H1 (cell line): ENCODE measurements around the gene KRT17.

ENCODE experiments used
- BCL11A ChIP-seq, 2 experiments: IDR thresholded peaks; one replicate each; pipeline ENCODE4 v1.6.1; 2011; ENCODE audit warnings: low read depth in 2 of 2, low read length in 2 of 2, mild to moderate bottlenecking in 2 of 2
- CHD1 ChIP-seq: IDR thresholded peaks from 2 replicates; pipeline ENCODE4 v1.6.1; 2012; ENCODE audit warnings: low read depth, low read length, improper control_type of control experiment
- CTCF ChIP-seq, 3 experiments: IDR thresholded peaks; 1 replicate in 2 of 3; 2 replicates in 1 of 3; pipeline versions ENCODE4 v1.5.1 to v1.6.1; 2011; ENCODE audit warnings: low read length in 3 of 3, mild to moderate bottlenecking in 3 of 3, inconsistent platforms in 2 of 3, low read depth in 1 of 3, moderate library complexity in 1 of 3; ENCODE audit not compliant: insufficient read depth in 1 of 3; ENCODE audit errors: control extremely low read depth in 1 of 3
- JUN ChIP-seq: IDR thresholded peaks from 2 replicates; pipeline ENCODE4 v1.6.1; 2011; ENCODE audit warnings: low read depth, mild to moderate bottlenecking, improper control_type of control experiment, low read length
- MAX ChIP-seq: IDR thresholded peaks from 2 replicates; pipeline ENCODE4 v1.6.1; 2012; ENCODE audit warnings: inconsistent platforms
- NRF1 ChIP-seq: IDR thresholded peaks from 2 replicates; pipeline ENCODE4 v1.6.1; 2011; ENCODE audit warnings: mild to moderate bottlenecking, low read depth, low read length, improper control_type of control experiment
- POLR2A ChIP-seq, 2 experiments: IDR thresholded peaks; 1 replicate in 1 of 2; 2 replicates in 1 of 2; pipeline ENCODE4 v1.6.1; 2011; ENCODE audit warnings: low read depth in 2 of 2, low read length in 2 of 2, mild to moderate bottlenecking in 2 of 2; ENCODE audit errors: control extremely low read depth in 1 of 2
- RAD21 ChIP-seq, 2 experiments: IDR thresholded peaks in 1 of 2; conservative IDR thresholded peaks in 1 of 2; 2 replicates each; pipeline ENCODE4 v1.6.1; 2011; ENCODE audit warnings: low read depth in 2 of 2, low read length in 2 of 2, improper control_type of control experiment in 1 of 2, inconsistent platforms in 1 of 2, mild to moderate bottlenecking in 1 of 2, moderate library complexity in 1 of 2
- RXRA ChIP-seq: IDR thresholded peaks from 2 replicates; pipeline ENCODE4 v1.6.1; 2011; ENCODE audit warnings: low read depth, mild to moderate bottlenecking, low read length, moderate library complexity; ENCODE audit not compliant: insufficient read depth
- SIN3A ChIP-seq, 2 experiments: IDR thresholded peaks in 1 of 2; conservative IDR thresholded peaks in 1 of 2; 2 replicates each; pipeline ENCODE4 v1.6.1; 2011 to 2012; ENCODE audit warnings: low read length in 2 of 2, improper control_type of control experiment in 1 of 2, low read depth in 1 of 2, mild to moderate bottlenecking in 1 of 2
- SUZ12 ChIP-seq: fragments of 200-600 bp; sonication (generic); IDR thresholded peaks from 2 replicates; pipeline ENCODE4 v1.6.1; 2012; ENCODE audit warnings: mild to moderate bottlenecking, inconsistent platforms, low read length, moderate library complexity, mixed read lengths
- TAF1 ChIP-seq: IDR thresholded peaks from 2 replicates; pipeline ENCODE4 v1.6.1; 2011; ENCODE audit warnings: mild to moderate bottlenecking, low read depth, low read length
- ZNF274 ChIP-seq: IDR thresholded peaks from 2 replicates; pipeline ENCODE4 v1.7.0; 2012; ENCODE audit warnings: low read length, borderline replicate concordance; ENCODE audit errors: extremely low read depth

GRCh38 chr17:41635121-41636097, 11.0 kb upstream of the KRT17 start:
- TF ChIP-seq CHD1 (no peak), RXRA (no peak), CTCF (IDR thresholded peaks at IDR 0.05; ENCODE audit: control extremely low read depth in 1 of 3, insufficient read depth in 1 of 3, low read depth in 1 of 3, low read length in 3 of 3) (no peak), POLR2A (IDR thresholded peaks at IDR 0.05; ENCODE audit: control extremely low read depth in 1 of 2, low read depth in 2 of 2, low read length in 2 of 2) (no peak), NRF1 (no peak), TAF1 (no peak), BCL11A (IDR thresholded peaks at IDR 0.05; ENCODE audit: low read depth in 2 of 2, low read length in 2 of 2) (no peak), ZNF274 (no peak), SIN3A (conservative IDR thresholded peaks at IDR 0.05 in 1 of 2, IDR thresholded peaks at IDR 0.05 in 1 of 2; ENCODE audit: low read depth in 1 of 2, low read length in 2 of 2) (no peak), SUZ12 (no peak), RAD21 (IDR thresholded peaks at IDR 0.05 in 1 of 2, conservative IDR thresholded peaks at IDR 0.05 in 1 of 2; ENCODE audit: low read depth in 2 of 2, low read length in 2 of 2) (no peak), JUN (no peak), MAX (no peak)
